Activated T-helper 1 cell treated with Interleukin-2 at 50 U/mL for 16 hours (primary cell): ENCODE measurements around the gene TSPAN33.
"Not testable (repeated sequence)": the region's sequence is repeated elsewhere in the genome, so short reads cannot be mapped to it uniquely, and the experiment has no call there.

Experiments used
- DNase-seq: peaks from one replicate; pipeline ENCODE4 v3.0.0-alpha.2; 2020; ENCODE audit warnings: low read depth

TSPAN33 gene

DNA sequence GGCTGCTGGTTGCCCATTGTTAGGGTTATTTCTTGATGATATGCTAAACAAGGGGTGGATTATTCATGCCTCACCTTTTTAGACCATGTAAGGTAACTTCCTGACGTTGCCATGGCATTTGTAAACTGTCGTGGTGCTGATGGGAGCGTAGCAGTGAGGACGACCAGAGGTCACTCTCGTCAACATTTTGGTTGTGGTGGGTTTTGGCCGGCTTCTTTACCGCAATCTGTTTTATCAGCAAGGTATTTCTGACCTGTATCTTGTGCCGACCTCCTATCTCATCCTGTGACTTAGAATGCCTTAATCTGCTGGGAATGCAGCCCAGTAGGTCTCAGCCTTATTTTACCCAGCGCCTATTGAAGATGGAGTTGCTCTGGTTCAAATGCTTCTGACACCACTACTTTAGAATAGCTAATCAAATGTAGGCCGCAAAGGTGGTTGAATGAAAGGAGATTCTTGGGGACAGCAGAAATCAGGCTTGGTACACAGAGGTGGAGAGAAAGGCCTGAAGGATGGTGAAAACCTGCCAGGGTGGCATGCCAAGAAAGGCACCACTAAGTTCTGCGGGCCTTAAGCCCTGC, 26.0 kb downstream of the TSPAN33 start:
- no peak for DNase-seq

DNA sequence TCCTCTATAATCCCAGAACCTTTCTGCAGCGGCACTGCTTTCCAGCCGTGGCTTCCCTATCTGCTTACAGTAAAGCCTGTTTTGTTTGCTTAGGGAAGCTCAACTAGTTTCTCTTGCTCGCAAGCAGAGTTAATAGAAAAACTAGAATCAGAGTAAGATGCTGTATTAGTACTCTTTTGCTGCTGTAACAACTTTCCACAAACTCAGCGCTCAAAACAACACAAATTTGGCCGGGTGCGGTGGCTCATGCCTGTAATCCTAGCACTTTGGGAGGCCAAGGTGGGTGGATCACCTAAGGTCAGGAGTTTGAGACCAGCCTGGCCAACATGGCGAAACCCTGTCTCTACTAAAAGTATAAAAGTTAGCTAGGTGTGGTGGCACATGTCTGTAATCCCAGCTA, 29.4 kb downstream of the TSPAN33 start:
- DNase-seq, result not testable (repeated sequence)

DNA sequence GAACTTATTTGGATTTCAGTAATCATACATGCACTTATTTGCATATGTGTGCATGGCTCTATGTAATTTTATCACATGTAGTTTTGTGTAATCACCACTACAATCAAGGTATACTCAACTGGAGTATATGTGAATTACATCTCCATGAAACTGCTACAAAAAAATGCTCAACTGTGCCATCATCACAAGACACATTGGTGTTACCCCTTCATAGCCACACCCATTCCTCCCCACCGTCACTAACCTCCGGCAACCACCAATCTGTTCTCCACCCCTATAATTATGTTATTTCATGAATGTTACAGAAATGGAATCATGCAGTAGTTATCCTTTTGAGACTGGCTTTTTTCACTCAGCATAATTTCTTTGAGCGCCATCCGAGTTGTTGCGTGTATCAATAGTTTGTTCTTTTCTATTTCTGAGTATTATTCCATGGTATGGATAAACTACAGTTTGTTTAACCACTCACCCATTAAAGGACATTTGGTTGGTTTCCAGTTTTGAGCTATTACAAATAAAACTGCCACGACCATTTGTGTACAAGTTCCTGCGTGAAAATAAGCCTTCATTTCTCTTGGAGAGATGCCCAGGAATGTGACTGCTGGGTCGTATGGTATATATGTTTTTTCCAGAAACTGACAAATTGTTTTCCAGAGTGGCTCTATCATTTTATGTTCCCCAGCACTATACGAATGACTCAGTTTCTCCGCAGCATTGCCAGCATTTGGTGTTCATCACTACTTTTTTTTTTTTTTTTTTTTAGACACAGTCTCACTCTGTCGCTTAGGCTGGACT, 32.6 kb downstream of the TSPAN33 start:
- no peak for DNase-seq

- no peak for DNase-seq
Observed at GRCh38 chr7:129184981-129185670, 40.6 kb downstream of the TSPAN33 start.

DNA sequence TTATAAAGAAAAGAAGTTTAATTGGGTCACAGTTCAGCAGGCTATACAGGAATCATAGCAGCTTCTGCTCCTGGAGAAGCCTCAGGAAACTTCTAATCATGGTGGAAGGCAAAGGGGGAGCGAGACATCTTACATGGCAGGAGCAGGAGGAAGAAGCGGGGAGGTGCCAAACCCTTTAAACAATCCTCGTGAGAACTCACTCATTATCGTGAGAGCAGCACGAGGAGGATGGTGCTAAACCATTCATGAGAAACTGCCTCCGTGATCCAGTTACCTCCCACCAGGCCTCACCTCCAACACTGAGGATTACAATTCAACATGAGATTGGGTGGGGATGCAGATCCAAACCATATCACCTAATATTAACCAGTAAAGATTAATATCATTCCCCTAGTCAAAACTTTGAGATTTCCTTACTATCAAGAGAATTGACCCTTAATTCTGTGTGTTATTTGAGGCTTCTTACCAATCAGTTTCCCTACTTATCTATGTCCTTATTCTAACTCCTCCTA, 42.3 kb downstream of the TSPAN33 start:
- DNase-seq, result no peak

GRCh38 chr7:129187681-129188371, 43.3 kb downstream of the TSPAN33 start:
- no peak for DNase-seq

GRCh38 chr7:129188372-129188891, 43.9 kb downstream of the TSPAN33 start, which contains the start of gene SMO:
SMO (plus strand) TSS chr7:129188633; CDS start chr7:129189152, 519 bp downstream.
- no peak for DNase-seq

DNA sequence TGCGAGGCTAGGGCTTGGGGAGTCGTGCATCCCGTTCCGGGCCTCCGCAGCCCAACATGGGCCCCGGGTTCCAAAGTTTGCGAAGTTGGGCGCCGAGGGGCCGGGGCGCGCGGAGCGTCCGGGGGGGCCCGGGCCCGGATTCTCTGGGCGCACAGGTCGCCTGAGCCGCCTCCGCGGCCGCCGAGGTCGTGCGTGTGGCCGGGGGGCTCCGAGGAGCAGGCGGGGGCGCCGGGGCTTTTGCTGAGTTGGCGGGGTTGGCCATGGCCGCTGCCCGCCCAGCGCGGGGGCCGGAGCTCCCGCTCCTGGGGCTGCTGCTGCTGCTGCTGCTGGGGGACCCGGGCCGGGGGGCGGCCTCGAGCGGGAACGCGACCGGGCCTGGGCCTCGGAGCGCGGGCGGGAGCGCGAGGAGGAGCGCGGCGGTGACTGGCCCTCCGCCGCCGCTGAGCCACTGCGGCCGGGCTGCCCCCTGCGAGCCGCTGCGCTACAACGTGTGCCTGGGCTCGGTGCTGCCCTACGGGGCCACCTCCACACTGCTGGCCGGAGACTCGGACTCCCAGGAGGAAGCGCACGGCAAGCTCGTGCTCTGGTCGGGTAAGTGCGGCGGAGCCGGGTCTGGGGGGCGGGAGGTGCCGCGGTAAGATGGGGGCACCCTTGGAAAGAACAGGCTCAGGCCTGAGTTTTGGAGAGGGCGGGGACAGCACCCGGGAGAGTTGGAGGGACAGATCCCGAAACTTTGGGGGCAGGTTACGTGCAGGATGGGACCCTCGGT, 44.6 kb downstream of the TSPAN33 start:
- no peak for DNase-seq

GRCh38 chr7:129189661-129190310, 45.3 kb downstream of the TSPAN33 start:
- no peak for DNase-seq

- DNase-seq, result no peak
Observed at GRCh38 chr7:129191272-129191671, 46.8 kb downstream of the TSPAN33 start.

- DNase-seq, result no peak
Observed at GRCh38 chr7:129193892-129194291, 49.4 kb downstream of the TSPAN33 start.

DNA sequence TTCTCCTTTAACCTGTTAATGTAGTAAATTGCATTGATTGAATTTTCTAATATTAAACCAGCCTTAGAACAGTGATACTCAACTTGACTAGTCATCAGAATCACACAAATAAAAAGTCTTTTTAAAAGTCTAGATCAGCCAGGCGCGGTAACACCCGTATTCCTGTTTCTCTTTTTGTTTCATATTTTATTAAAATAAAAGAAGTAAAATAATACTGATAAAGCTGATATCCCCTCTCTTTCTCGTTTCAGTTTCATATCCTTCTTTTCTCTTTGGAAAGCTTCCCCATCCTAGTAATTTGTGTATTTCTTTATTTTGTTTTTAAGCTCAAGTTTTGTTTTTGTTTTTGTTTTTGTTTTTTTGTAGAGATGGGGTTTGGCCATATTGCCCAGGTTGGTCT, 53.3 kb downstream of the TSPAN33 start:
- no peak for DNase-seq

GRCh38 chr7:129199406-129199805, 54.9 kb downstream of the TSPAN33 start:
- DNase-seq, result no peak

GRCh38 chr7:129202058-129202777, 57.7 kb downstream of the TSPAN33 start:
- no peak for DNase-seq

- DNase-seq, result no peak
Observed at GRCh38 chr7:129203050-129203741, 58.7 kb downstream of the TSPAN33 start.

DNA sequence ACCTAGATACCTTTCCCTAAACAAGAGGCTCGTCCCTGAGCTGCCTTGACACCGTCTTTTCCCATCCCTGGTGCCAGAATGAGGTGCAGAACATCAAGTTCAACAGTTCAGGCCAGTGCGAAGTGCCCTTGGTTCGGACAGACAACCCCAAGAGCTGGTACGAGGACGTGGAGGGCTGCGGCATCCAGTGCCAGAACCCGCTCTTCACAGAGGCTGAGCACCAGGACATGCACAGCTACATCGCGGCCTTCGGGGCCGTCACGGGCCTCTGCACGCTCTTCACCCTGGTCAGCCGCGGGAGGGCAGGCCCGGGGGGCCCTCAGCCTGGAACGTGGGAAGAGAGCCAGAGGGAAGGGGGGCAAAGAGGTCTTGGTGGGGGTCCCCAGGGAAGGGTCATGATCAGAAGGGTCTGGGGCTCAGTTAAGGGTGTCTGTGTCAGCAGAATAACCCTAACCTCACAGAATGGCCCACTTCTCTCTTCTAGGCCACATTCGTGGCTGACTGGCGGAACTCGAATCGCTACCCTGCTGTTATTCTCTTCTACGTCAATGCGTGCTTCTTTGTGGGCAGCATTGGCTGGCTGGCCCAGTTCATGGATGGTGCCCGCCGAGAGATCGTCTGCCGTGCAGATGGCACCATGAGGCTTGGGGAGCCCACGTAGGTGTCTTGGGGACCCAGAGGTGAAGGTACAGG, 60.8 kb downstream of the TSPAN33 start:
- no peak for DNase-seq

GRCh38 chr7:129205987-129206785, 61.7 kb downstream of the TSPAN33 start:
- no peak for DNase-seq

DNA sequence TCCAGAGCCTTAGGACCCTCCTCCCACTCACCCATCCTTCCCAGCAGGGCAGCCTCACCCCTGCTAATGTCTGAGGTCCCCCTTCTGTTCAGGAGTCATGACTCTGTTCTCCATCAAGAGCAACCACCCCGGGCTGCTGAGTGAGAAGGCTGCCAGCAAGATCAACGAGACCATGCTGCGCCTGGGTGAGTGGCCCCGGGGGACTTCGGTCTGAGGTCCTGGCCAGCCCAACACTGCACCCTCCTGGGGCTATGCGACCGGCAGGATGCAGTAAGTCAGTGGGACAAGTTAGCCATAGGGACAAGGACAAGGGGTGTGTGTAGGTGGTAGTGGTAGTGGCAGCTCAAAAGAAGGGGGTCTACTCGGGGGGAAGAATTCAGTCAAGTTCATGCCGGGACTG, 64.2 kb downstream of the TSPAN33 start:
- DNase-seq, result no peak
